Muscle of leg (tissue), 11 donors: Measurements from ENCODE around the gene KIZ. TPM values are rescaled to one million over a fixed set of nuclear protein-coding genes. Genes with fewer than 3 reads are reported as not detected.

Experiments
- DNase-seq: peaks from one replicate; pipeline ENCODE4 v3.0.0; 2013
- H3K27ac ChIP-seq: one replicate; pipeline ENCODE4 v1.5.1; 2013; ENCODE audit warnings: mild to moderate bottlenecking, low read length, control low read depth
- H3K27me3 ChIP-seq: one replicate; pipeline ENCODE4 v1.6.1; 2013; ENCODE audit warnings: low read length; ENCODE audit not compliant: control insufficient read depth, insufficient read depth
- H3K36me3 ChIP-seq: one replicate; pipeline ENCODE4 v1.6.1; 2013; ENCODE audit warnings: low read length; ENCODE audit not compliant: control insufficient read depth, insufficient read depth
- H3K4me1 ChIP-seq: one replicate; pipeline ENCODE4 v1.6.1; 2013; ENCODE audit warnings: low read length; ENCODE audit not compliant: control insufficient read depth, insufficient read depth
- H3K4me3 ChIP-seq: one replicate; pipeline ENCODE4 v1.5.1; 2013; ENCODE audit warnings: low read length, control low read depth
- H3K9me3 ChIP-seq: replicated peaks from 2 replicates; pipeline ENCODE4 v1.6.1; 2013; ENCODE audit warnings: low read depth, low read length; ENCODE audit not compliant: control insufficient read depth
- WGBS: methylation state at CpG from one replicate; pipeline ENCODE4 v1.1.5; 2013; ENCODE audit warnings: missing lambda C conversion rate; ENCODE audit not compliant: insufficient coverage; 5-methylcytosine and 5-hydroxymethylcytosine counted together
- polyA plus RNA-seq, 8 donors: library from polyadenylated mRNA; unstranded; fragments of 120-200 nt; gene quantifications; one replicate each; pipeline versions ENCODE4 v1.2.1 to v1.2.3, GENCODE V29; 2013; ENCODE audit warnings: inconsistent platforms in 1 of 8, low replicate concordance in 1 of 8; ENCODE audit not compliant: insufficient read length in 8 of 8, insufficient read depth in 1 of 8
- total RNA-seq: library from RNA; stranded (reverse); fragments of 120-200 nt; gene quantifications from one replicate; pipeline ENCODE4 v1.2.4, GENCODE V29; 2013

The KIZ gene
- total and polyA plus RNA-seq, 9 donors, result 12.8 to 18.5 (median 15.6) TPM

- 75% methylated on average over 1 of the region's 1 CpG for WGBS
- H3K36me3 ChIP-seq, result peaks cover under 1% of the 10 kb centered on the region
Measured at GRCh38 chr20:21214431-21214830, 88.5 kb downstream of the KIZ start.

GRCh38 chr20:21219686-21220085 is 93.8 kb downstream of the KIZ start:
- H3K36me3 ChIP-seq, result peaks cover 4% of the 10 kb centered on the region
- no peaks in the 10 kb centered on the region for H3K9me3 ChIP-seq
- no peak for DNase-seq
- H3K4me1 ChIP-seq, result no peaks in the 10 kb centered on the region
- H3K27ac ChIP-seq, result no peak overlapping the region
- WGBS, result no CpG with 5 or more reads among the region's 3 CpGs
- no peaks in the 10 kb centered on the region for H3K27me3 ChIP-seq
- H3K4me3 ChIP-seq, result no peak overlapping the region

More at GRCh38 chr20:21214431-21214830, 88.5 kb downstream of the KIZ start:
- H3K27me3 ChIP-seq, result no peaks in the 10 kb centered on the region
- H3K9me3 ChIP-seq, result no peaks in the 10 kb centered on the region
- no peak overlapping the region for H3K27ac ChIP-seq
- DNase-seq, result no peak
- H3K4me1 ChIP-seq, result no peaks in the 10 kb centered on the region
- no peak overlapping the region for H3K4me3 ChIP-seq

- 100% methylated on average over 1 of the region's 4 CpGs for WGBS
- no peaks in the 10 kb centered on the region for H3K9me3 ChIP-seq
- no peak overlapping the region for H3K4me3 ChIP-seq
- DNase-seq, result no peak
- H3K36me3 ChIP-seq, result peaks cover 10% of the 10 kb centered on the region
- no peaks in the 10 kb centered on the region for H3K4me1 ChIP-seq
- no peaks in the 10 kb centered on the region for H3K27me3 ChIP-seq
- no peak overlapping the region for H3K27ac ChIP-seq
Measured at GRCh38 chr20:21224217-21224616, 98.3 kb downstream of the KIZ start.

GRCh38 chr20:21225215-21225947 is 99.5 kb downstream of the KIZ start:
- DNase-seq, result no peak
- Histone ChIP-seq H3K27me3 (no peaks in the 10 kb centered on the region), H3K27ac (no peak overlapping the region), H3K9me3 (no peaks in the 10 kb centered on the region), H3K4me1 (no peaks in the 10 kb centered on the region), H3K4me3 (no peak overlapping the region), H3K36me3 (peaks cover 14% of the 10 kb centered on the region)
- WGBS, result no CpG with 5 or more reads among the region's 6 CpGs

GRCh38 chr20:21228511-21228910 is 102.6 kb downstream of the KIZ start:
- Histone ChIP-seq H3K9me3 (no peaks in the 10 kb centered on the region), H3K4me1 (no peaks in the 10 kb centered on the region), H3K27ac (no peak overlapping the region), H3K36me3 (peaks cover 23% of the 10 kb centered on the region), H3K4me3 (no peak overlapping the region), H3K27me3 (no peaks in the 10 kb centered on the region)
- DNase-seq, result peak; percentile 6
- no CpG with 5 or more reads among the region's 3 CpGs for WGBS

- no peak overlapping the region for H3K27ac ChIP-seq
- H3K36me3 ChIP-seq, result peaks cover 23% of the 10 kb centered on the region
- no peak for DNase-seq
- no peaks in the 10 kb centered on the region for H3K9me3 ChIP-seq
- H3K4me3 ChIP-seq, result no peak overlapping the region
- 60% methylated on average over 1 of the region's 2 CpGs for WGBS
- no peaks in the 10 kb centered on the region for H3K4me1 ChIP-seq
- H3K27me3 ChIP-seq, result no peaks in the 10 kb centered on the region
Measured at GRCh38 chr20:21229163-21229562, 103.3 kb downstream of the KIZ start.

GRCh38 chr20:21230220-21230619 is 104.3 kb downstream of the KIZ start:
- Histone ChIP-seq H3K4me1 (no peaks in the 10 kb centered on the region), H3K27me3 (no peaks in the 10 kb centered on the region), H3K9me3 (no peaks in the 10 kb centered on the region), H3K27ac (no peak overlapping the region), H3K4me3 (no peak overlapping the region), H3K36me3 (peaks cover 23% of the 10 kb centered on the region)
- 100% methylated on average over 1 of the region's 3 CpGs for WGBS
- DNase-seq, result no peak

- DNase-seq, result no peak
- WGBS, result 50% methylated on average over 1 of the region's 4 CpGs
- H3K27ac ChIP-seq, result no peak overlapping the region
- no peaks in the 10 kb centered on the region for H3K27me3 ChIP-seq
- H3K4me1 ChIP-seq, result no peaks in the 10 kb centered on the region
- H3K36me3 ChIP-seq, result peaks cover 23% of the 10 kb centered on the region
- H3K9me3 ChIP-seq, result no peaks in the 10 kb centered on the region
- no peak overlapping the region for H3K4me3 ChIP-seq
Measured at GRCh38 chr20:21230686-21231085, 104.8 kb downstream of the KIZ start.

- no peak for DNase-seq
- H3K36me3 ChIP-seq, result peaks cover 20% of the 10 kb centered on the region
- no peaks in the 10 kb centered on the region for H3K4me1 ChIP-seq
- WGBS, result 81% methylated on average over 4 of the region's 10 CpGs
- no peaks in the 10 kb centered on the region for H3K27me3 ChIP-seq
- no peaks in the 10 kb centered on the region for H3K9me3 ChIP-seq
- no peak overlapping the region for H3K27ac ChIP-seq
- H3K4me3 ChIP-seq, result no peak overlapping the region
Measured at GRCh38 chr20:21232546-21233280, 106.8 kb downstream of the KIZ start.

- Histone ChIP-seq H3K27ac (no peak overlapping the region), H3K4me1 (no peaks in the 10 kb centered on the region), H3K4me3 (no peak overlapping the region), H3K36me3 (peaks cover 16% of the 10 kb centered on the region), H3K27me3 (no peaks in the 10 kb centered on the region), H3K9me3 (no peaks in the 10 kb centered on the region)
- whole genome bisulfite sequencing, result 86% methylated on average over 2 of the region's 5 CpGs
- DNase-seq, result no peak
Measured at GRCh38 chr20:21234324-21234723, 108.4 kb downstream of the KIZ start.
